Hematopoietic multipotent progenitor cell treated with erythropoietin and hydrocortisone succinate and interleukin-3 and kit ligand, for 4 days (in vitro differentiated cells): Measurements from ENCODE around the gene BTBD6.

Source experiments
- DNase-seq: peaks from one replicate; pipeline ENCODE4 v3.0.0-alpha.2; 2015

Gene BTBD6

DNA sequence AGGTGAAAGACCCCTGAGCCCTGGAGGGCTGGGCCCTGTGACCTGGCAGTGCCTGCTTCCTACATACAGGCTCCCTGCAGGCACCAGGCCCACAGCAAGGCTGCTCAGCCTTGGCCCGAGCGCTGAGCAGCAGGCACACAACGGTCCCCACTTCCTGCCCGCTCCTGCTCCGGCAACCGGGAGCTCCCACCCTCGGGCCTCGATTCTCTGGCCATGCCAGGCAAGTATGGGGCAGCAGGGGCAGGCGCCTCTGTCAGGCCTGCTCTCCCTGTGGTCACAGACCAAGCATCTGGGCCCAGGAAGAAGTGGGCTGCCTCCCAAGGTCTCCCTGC is 36.6 kb upstream of the BTBD6 start:
- no peak for DNase-seq

DNA sequence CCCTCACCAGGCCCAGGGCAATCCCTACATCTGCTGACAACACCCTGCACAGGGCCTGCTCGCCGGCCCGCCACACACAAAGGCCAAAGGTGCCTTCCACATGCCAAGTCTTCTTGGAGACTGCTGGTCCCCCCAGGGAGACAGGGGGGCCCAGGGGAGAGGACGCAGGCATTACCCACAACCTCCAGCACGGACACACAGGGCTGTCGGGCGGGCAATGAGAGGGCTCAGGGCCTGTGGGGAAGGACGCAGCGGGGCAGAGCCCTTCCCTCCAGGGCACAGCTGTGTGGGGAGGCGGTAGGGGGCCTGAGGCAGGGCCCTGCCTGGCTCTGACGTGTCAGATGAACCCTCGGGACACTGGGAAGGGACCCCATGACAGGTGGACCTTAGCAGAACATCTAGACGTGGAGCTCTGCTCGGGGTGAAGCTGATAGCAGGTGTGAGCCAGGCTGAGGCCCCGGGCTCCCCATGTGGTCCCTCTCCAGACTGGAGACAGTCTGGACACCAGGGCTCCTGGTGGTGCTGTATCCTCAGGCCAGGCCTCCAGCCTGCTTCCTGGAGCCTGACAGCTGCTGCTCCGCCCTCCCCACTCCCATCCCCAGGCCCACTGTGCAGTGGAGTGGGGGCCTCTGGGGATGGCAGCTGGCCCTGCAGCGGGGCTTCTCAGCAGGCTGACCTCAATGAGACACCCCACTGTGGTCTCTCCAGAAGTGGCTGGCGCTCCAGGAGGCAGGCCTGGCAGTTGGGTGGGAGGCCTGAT is 35.6 kb upstream of the BTBD6 start:
- no peak for DNase-seq

DNA sequence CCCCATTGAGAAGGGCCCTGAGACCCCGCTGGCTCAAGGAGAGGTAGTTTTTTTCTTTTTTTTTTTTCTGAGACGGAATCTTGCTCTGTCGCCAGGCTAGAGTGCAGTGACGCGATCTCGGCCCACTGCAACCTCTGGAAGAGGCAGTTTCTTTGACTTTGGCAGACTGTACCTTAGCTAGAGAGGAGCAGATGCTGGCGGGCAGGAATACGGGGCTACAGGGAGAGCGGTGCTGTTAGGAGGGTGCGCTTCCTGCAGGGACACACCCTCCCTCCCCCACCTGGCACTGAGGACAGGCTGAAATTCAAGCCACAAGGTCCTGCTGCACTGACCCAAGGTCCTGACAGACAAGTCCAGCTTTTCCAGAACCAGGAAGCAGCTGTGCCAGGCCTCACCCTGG is 35.0 kb upstream of the BTBD6 start:
- DNase-seq = no peak

- no peak for DNase-seq
Measured at GRCh38 chr14:105214324-105214915, 33.9 kb upstream of the BTBD6 start.

GRCh38 chr14:105215602-105216001 is 32.7 kb upstream of the BTBD6 start:
- DNase-seq = no peak

GRCh38 chr14:105216490-105217247 is 31.7 kb upstream of the BTBD6 start:
- no peak for DNase-seq

- DNase-seq = no peak
Measured at GRCh38 chr14:105217774-105218173, 30.6 kb upstream of the BTBD6 start.

- no peak for DNase-seq
Measured at GRCh38 chr14:105218611-105219010, 29.7 kb upstream of the BTBD6 start.

GRCh38 chr14:105219043-105219612 is 29.2 kb upstream of the BTBD6 start:
- DNase-seq = no peak

DNA sequence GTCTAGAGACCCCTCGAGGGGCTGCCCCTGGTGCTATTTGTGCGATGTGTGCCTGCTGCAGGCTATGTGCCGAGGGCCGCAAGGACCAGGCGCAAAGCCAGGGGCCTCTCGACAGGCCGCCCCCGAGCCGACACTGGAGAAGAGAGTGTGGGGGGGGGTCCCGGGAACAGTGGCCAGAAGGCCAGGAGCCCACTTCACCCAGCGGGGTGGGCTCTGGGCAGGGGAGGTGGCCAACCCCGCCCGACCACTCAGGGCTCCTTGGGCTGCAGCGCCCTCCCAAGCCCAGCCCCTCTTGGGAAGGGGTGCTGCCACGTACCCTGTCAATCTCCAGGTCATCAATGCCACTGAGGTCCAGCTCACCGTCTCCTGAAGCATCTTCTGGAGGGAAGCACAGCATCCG is 28.6 kb upstream of the BTBD6 start:
- DNase-seq = no peak

DNA sequence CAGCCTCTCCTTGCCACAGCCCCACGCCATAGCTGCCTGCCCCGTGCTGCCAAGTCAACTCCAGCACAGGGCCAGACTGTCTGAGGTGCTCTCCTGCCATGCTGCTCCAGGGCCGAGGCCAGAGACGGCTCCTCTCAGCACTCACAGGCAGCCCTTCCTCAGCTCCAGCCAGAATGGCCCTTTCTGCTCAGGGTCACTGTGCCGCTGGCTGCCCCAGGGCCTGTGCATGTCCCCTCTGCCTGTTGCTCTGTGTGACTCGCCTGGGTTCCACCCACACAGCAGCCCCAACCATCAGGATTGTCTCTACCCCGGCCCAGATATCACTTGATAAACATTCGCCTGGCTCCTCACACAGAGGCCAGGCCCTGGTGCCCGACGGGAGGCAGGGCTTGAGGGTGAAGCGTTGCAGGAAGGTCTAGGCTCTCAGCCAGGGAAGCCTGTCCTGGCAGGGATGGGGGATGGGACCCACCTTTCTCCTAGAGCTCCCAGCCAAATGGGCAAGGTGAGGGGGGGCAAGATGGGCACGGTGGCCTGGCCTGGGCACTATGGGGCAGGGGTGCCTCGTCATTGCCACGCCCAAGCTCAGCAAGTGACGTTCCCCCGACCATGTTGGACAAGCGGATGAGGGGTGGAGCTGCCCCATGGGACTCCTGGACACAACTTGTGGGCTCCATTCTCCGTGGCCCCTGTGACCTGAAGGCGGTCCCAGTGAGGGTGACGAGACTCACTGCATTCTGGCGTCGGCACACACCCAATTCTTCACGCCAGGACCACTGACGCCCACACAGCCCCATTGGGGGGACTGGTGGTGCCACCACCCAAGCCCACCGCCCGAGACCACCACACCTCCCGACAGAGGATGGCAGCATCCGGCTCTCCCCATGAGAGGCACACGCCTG is 27.4 kb upstream of the BTBD6 start:
- no peak for DNase-seq

GRCh38 chr14:105221598-105222178 is 26.6 kb upstream of the BTBD6 start:
- DNase-seq = no peak

DNA sequence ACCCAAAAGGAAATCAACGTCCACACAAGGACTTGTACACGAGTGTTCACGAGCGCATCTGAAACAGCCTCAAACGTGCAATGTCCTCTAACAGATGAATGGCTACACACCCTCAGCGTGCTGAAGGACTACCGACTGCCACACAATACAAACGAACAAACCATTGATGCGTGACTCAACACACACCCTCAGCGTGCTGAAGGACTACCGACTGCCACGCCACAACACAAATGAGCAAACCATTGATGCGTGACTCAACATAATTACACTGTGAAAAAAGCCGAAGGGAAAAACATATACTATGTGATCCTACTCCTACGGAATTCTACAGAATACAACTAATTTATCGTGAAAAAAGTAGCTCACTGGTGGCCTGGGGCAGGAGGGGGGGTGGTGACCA is 25.1 kb upstream of the BTBD6 start:
- no peak for DNase-seq

DNA sequence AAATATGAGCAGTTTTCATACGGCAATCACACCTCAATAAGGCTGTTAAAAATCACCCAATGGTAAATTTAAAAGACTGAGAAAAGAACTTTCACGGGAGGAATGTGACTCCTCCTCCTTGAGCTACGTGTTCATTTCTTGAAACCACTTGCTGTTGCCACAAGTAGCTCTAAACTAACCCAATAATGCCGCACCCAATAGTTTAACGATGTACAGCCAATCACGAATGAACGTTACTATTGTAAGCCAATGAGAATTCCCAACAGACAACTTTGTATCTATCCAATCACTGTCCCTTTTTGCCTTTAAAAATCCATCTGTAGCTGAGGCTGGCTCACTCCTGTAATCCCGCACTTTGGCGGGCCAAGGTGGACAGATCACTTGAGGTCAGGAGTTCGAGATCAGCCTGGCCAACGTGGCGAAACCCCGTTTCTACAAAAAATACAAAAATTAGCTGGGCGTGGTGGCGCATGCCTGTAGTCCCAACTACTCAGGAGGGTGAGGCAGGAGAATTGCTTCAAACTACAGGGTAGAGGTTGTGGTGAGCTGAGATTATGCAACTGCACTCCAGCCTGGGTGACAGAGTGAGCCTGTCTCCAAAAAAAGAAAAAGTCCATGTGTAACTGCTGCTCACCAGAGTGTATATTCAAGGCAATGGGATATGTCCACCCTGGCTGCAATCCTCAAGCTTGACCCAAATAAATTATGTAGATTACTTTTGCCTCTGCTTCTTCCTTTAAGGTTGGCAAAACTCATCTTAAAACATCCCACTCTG is 24.4 kb upstream of the BTBD6 start:
- no peak for DNase-seq

GRCh38 chr14:105224845-105225570 is 23.3 kb upstream of the BTBD6 start:
- no peak for DNase-seq

DNA sequence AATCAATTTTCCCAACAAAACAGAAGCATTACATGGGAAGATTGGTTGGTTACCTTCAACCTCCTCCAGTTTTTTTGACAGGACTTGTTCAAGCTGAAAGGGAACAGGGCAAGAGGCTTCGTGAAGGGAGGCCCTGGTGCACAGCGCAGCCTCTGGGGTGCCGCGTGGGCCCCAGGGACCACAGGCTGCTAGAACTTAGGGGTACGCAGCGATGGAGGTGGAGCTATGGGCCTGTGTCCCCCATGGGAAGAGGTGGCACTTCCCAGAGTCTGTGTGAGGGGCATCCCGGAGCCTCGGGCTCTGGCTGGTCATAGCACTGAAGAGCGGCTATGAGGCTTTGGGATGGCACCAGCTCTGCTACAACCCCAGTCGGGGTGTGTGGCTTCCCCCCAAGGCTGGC is 22.1 kb upstream of the BTBD6 start:
- no peak for DNase-seq

GRCh38 chr14:105227346-105227745 is 21.0 kb upstream of the BTBD6 start:
- DNase-seq = no peak

GRCh38 chr14:105228562-105228961 is 19.8 kb upstream of the BTBD6 start:
- no peak for DNase-seq

- no peak for DNase-seq
Measured at GRCh38 chr14:105229099-105229655, 19.2 kb upstream of the BTBD6 start.

DNA sequence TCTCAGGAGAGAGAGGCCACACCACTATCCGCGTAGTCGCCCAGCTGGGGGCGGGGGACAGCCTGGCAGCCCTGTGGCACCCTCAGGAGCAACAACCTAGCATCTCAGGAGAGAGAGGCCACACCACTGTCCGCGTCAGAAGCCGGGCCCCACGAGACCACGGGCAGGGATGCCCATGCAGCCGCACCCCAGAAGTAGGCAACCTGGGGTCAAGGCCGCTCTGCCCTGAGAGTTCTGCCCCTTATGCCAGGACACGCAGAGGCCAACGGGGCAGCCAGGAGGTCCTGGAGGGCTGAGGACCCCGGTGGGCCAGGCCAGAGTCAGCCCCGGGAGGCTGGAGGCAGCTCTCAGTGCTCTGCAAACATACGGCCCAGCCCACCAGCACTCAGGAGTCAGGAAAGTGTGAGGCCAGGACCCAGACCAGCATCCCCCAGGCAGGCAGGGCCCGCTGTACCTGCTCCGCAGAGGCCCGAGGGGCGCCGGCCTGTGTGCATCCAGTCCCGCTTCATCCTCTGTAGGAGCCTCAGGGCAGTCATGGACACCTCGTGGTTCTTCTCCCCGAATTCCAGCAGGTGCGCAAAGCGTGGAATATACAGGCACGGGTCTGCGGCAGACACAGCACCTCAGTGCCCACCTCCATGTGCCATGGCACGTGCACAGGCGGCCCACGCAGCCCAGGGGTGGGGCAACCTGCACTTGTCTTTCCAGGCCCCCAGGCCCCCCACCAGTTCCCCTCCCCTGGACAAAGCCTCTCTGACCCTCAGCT is 7.3 kb upstream of the BTBD6 start:
- DNase-seq = no peak
